Thyroid gland (tissue), 4 donors: Measurements from ENCODE around the gene MEI1. TPM values are rescaled to one million over a fixed set of nuclear protein-coding genes. Genes with fewer than 3 reads are reported as not detected.

Experiments
- DNase-seq, 2 donors: peaks; one replicate each; pipeline ENCODE4 v3.0.0-alpha.2; 2019
- H3K27ac ChIP-seq, 3 donors: fragments of 200-600 bp; sonication (generic); 1 replicate in 2 of 3; 2 replicates in 1 of 3; pipeline ENCODE4 v1.5.1; 2016 to 2019; ENCODE audit warnings: mild to moderate bottlenecking in 1 of 3, moderate library complexity in 1 of 3
- H3K27me3 ChIP-seq: fragments of 200-600 bp; sonication (generic); one replicate; pipeline ENCODE4 v1.5.1; 2019
- H3K36me3 ChIP-seq, 2 donors: fragments of 200-600 bp; sonication (generic); one replicate each; pipeline ENCODE4 v1.5.1; 2016 to 2019
- H3K4me1 ChIP-seq, 2 donors: fragments of 200-600 bp; sonication (generic); one replicate each; pipeline ENCODE4 v1.5.1; 2017 to 2019
- H3K4me3 ChIP-seq, 3 donors: fragments of 200-600 bp; sonication (generic); replicated peaks in 1 of 3; 1 replicate in 2 of 3; 2 replicates in 1 of 3; pipeline ENCODE4 v1.5.1; 2016; ENCODE audit warnings: mild to moderate bottlenecking in 1 of 3
- H3K9me3 ChIP-seq: fragments of 200-600 bp; sonication (generic); one replicate; pipeline ENCODE4 v1.5.1; 2017
- CTCF ChIP-seq, 6 experiments: fragments of 200-600 bp in 3 of 6; fragments of 450-650 bp in 3 of 6; sonication (generic) in 3 of 6; IDR thresholded peaks; one replicate each; pipeline ENCODE4 v1.5.1; 2016 to 2019; ENCODE audit warnings: antibody characterized with exemption in 6 of 6, mild to moderate bottlenecking in 2 of 6, inconsistent platforms in 1 of 6, moderate library complexity in 1 of 6
- POLR2A ChIP-seq, 2 donors: fragments of 450-650 bp; IDR thresholded peaks; one replicate each; pipeline ENCODE4 v1.6.1; 2017; ENCODE audit warnings: antibody characterized with exemption in 2 of 2, mild to moderate bottlenecking in 2 of 2, moderate library complexity in 1 of 2
- WGBS, 2 donors: methylation state at CpG; one replicate each; pipeline ENCODE4 v1.1.5; 2017; 5-methylcytosine and 5-hydroxymethylcytosine counted together
- intact Hi-C: fragments of 100-400 bp; cut with DNase I; formaldehyde crosslinking; loops from one replicate; pipeline ENCODE4 v1.15.1; 2023
- total RNA-seq, 4 donors: library from RNA; depleted of rRNA; stranded (reverse); fragments of >200 nt; gene quantifications; one replicate each; pipeline ENCODE4 v1.2.3, GENCODE V29; 2016

Gene MEI1
- total RNA-seq, 4 donors from 2014 or later = 0.25 to 5.2 (median 1.4) TPM

- H3K4me1 ChIP-seq = no peaks in the 10 kb centered on the region
- no peaks in the 10 kb centered on the region for H3K27me3 ChIP-seq
- no peak for DNase-seq
- WGBS, 2 donors = 65 to 70% methylated on average over 5 of the region's 5 CpGs
- H3K9me3 ChIP-seq = no peaks in the 10 kb centered on the region
- intact Hi-C loops = no loop called here
- no peak overlapping the region for H3K4me3 ChIP-seq
- H3K27ac ChIP-seq = no peak overlapping the region
- no peaks in the 10 kb centered on the region for H3K36me3 ChIP-seq
- TF ChIP-seq POLR2A (IDR thresholded peaks at IDR 0.05) (no peak), CTCF (IDR thresholded peaks at IDR 0.05) (no peak)
Measured at GRCh38 chr22:41752011-41752970, 53.0 kb downstream of the MEI1 start.

- Histone ChIP-seq H3K4me3 (no peak overlapping the region), H3K27ac (no peak overlapping the region), H3K4me1 (no peaks in the 10 kb centered on the region), H3K36me3 (no peaks in the 10 kb centered on the region), H3K27me3 (no peaks in the 10 kb centered on the region), H3K9me3 (no peaks in the 10 kb centered on the region)
- WGBS, 2 donors = 50% methylated on average over 2 of the region's 2 CpGs
- no peak for DNase-seq
- TF ChIP-seq POLR2A (IDR thresholded peaks at IDR 0.05) (no peak), CTCF (IDR thresholded peaks at IDR 0.05) (no peak)
- intact Hi-C loops = no loop called here
Measured at GRCh38 chr22:41753984-41754383, 54.7 kb downstream of the MEI1 start.

GRCh38 chr22:41757502-41757901 is 58.2 kb downstream of the MEI1 start:
- Histone ChIP-seq H3K4me1 (no peaks in the 10 kb centered on the region), H3K36me3 (no peaks in the 10 kb centered on the region), H3K9me3 (no peaks in the 10 kb centered on the region), H3K4me3 (no peak overlapping the region), H3K27ac (no peak overlapping the region), H3K27me3 (no peaks in the 10 kb centered on the region)
- DNase-seq = no peak
- intact Hi-C loops = no loop called here
- TF ChIP-seq POLR2A (IDR thresholded peaks at IDR 0.05) (no peak), CTCF (IDR thresholded peaks at IDR 0.05) (no peak)
- WGBS, 2 donors = 94 to 98% methylated on average over 5 of the region's 5 CpGs

GRCh38 chr22:41758231-41758630 is 58.9 kb downstream of the MEI1 start:
- Histone ChIP-seq H3K27ac (no peak overlapping the region), H3K27me3 (no peaks in the 10 kb centered on the region), H3K4me3 (no peak overlapping the region), H3K4me1 (no peaks in the 10 kb centered on the region), H3K9me3 (no peaks in the 10 kb centered on the region), H3K36me3 (no peaks in the 10 kb centered on the region)
- DNase-seq = no peak
- intact Hi-C loops = no loop called here
- 69 to 94% methylated on average over 2 of the region's 2 CpGs for WGBS, 2 donors
- TF ChIP-seq POLR2A (IDR thresholded peaks at IDR 0.05) = no peak
- TF ChIP-seq CTCF (IDR thresholded peaks at IDR 0.05) = no peak
